Globus pallidus (tissue), 1 donor: ENCODE data around the gene GALNT16.

Source experiments
- DNase-seq: peaks from one replicate; pipeline ENCODE4 v3.0.0-alpha.2; 2015; ENCODE audit warnings: low spot score

Gene GALNT16

GRCh38 chr14:69317102-69317755 lies 57.3 kb downstream of the GALNT16 start:
- no peak for DNase-seq

- DNase-seq = no peak
Measured at GRCh38 chr14:69317780-69318179, 57.8 kb downstream of the GALNT16 start.

GRCh38 chr14:69318241-69318640 lies 58.3 kb downstream of the GALNT16 start:
- DNase-seq = no peak

- no peak for DNase-seq
Measured at GRCh38 chr14:69318901-69319475, 59.0 kb downstream of the GALNT16 start.

GRCh38 chr14:69319911-69320310 lies 60.0 kb downstream of the GALNT16 start:
- no peak for DNase-seq

GRCh38 chr14:69320581-69321365 lies 60.8 kb downstream of the GALNT16 start:
- DNase-seq = no peak

- no peak for DNase-seq
Measured at GRCh38 chr14:69321601-69322330, 61.8 kb downstream of the GALNT16 start.

- no peak for DNase-seq
Measured at GRCh38 chr14:69323266-69323998, 63.5 kb downstream of the GALNT16 start.

- DNase-seq = no peak
Measured at GRCh38 chr14:69323999-69324282, 64.0 kb downstream of the GALNT16 start.

GRCh38 chr14:69324341-69324931 lies 64.5 kb downstream of the GALNT16 start:
- DNase-seq = no peak

GRCh38 chr14:69325086-69325485 lies 65.1 kb downstream of the GALNT16 start:
- no peak for DNase-seq

- no peak for DNase-seq
Measured at GRCh38 chr14:69325646-69326265, 65.8 kb downstream of the GALNT16 start.

- DNase-seq = no peak
Measured at GRCh38 chr14:69326611-69327010, 66.7 kb downstream of the GALNT16 start.

GRCh38 chr14:69327507-69327906 lies 67.5 kb downstream of the GALNT16 start:
- DNase-seq = no peak

GRCh38 chr14:69328317-69328716 lies 68.4 kb downstream of the GALNT16 start:
- no peak for DNase-seq

- no peak for DNase-seq
Measured at GRCh38 chr14:69328765-69329164, 68.8 kb downstream of the GALNT16 start.

GRCh38 chr14:69331206-69331605 lies 71.2 kb downstream of the GALNT16 start:
- DNase-seq = no peak

- DNase-seq = no peak
Measured at GRCh38 chr14:69332782-69333395, 72.9 kb downstream of the GALNT16 start.

GRCh38 chr14:69333791-69334337 lies 73.9 kb downstream of the GALNT16 start:
- DNase-seq = no peak

- no peak for DNase-seq
Measured at GRCh38 chr14:69334576-69334975, 74.6 kb downstream of the GALNT16 start.
